HepG2 (cell line): ENCODE results near the gene TAF8. TPM values are rescaled to one million over a fixed set of nuclear protein-coding genes. Genes with fewer than 3 reads are reported as not detected.

Source experiments
- ATAC-seq: fragments of 200-7000 bp; cut with Tn5 transposase; 3 replicates; pipeline ENCODE4 v1.9.1; 2020; ENCODE audit warnings: mild to moderate bottlenecking, moderate library complexity
- BruUV-seq: library from RNA; stranded (reverse); fragments of 400-500 nt; replicated peaks from 2 replicates; lab custom pipeline; 2021; lab: Mats Ljungman, UMichigan
- CTCF ChIA-PET: fragments of 300-600 bp; formaldehyde crosslinking; extraction: SDS; loops from one replicate; lab custom pipeline; 2021; ENCODE audit warnings: low total read pairs, inconsistent platforms, low intra/inter-chr PET ratio; lab: Yijun Ruan, JAX
- POLR2A ChIA-PET: fragments of 350-600 bp; sonication (Branson Sonifier 250); formaldehyde crosslinking; loops from one replicate; lab custom pipeline; 2020; ENCODE audit warnings: antibody characterized with exemption, inconsistent platforms; lab: Yijun Ruan, JAX
- DNase-seq: peaks from one replicate; pipeline ENCODE4 v3.0.0-alpha.2; 2015; ENCODE audit warnings: low spot score
- FAIRE-seq: peaks from 3 replicates; lab custom pipeline; 2011; peaks lifted over from hg19 to GRCh38; lab: Jason Lieb, UNC
- H2AFZ ChIP-seq: one replicate; pipeline ENCODE4 v1.6.1; 2011; ENCODE audit warnings: low read length, inconsistent platforms
- H3K27ac ChIP-seq: fragments of 300-600 bp; 3 replicates; pipeline ENCODE4 v1.8.0; 2011; ENCODE audit warnings: mixed run types, mild to moderate bottlenecking, mixed read lengths, low read length, inconsistent platforms; ENCODE audit not compliant: insufficient read depth; ENCODE audit errors: extremely low read length
- H3K27me3 ChIP-seq, 2 experiments: fragments of 200-600 bp in 1 of 2; 2 replicates in 1 of 2; 3 replicates in 1 of 2; pipeline versions ENCODE4 v1.6.0 to v1.8.0; 2011; ENCODE audit warnings: low read length in 2 of 2, mild to moderate bottlenecking in 2 of 2, moderate library complexity in 2 of 2, inconsistent platforms in 1 of 2; ENCODE audit not compliant: insufficient read depth in 2 of 2, control insufficient read depth in 1 of 2
- H3K36me3 ChIP-seq, 2 experiments: fragments of 200-600 bp in 1 of 2; replicated peaks in 1 of 2; 2 replicates in 1 of 2; 3 replicates in 1 of 2; pipeline versions ENCODE4 v1.5.1 to v1.8.0; 2011; ENCODE audit warnings: low read length in 2 of 2, inconsistent platforms in 1 of 2; ENCODE audit not compliant: insufficient read depth in 2 of 2, control insufficient read depth in 1 of 2
- H3K4me1 ChIP-seq: 2 replicates; pipeline ENCODE4 v1.5.1; 2012; ENCODE audit warnings: low read length, inconsistent platforms; ENCODE audit not compliant: insufficient read depth
- H3K4me2 ChIP-seq: 2 replicates; pipeline ENCODE4 v1.6.0; 2011; ENCODE audit warnings: low read depth, low read length, inconsistent platforms
- H3K4me3 ChIP-seq, 3 experiments: fragments of 200-600 bp in 1 of 3; sonication (generic), shearing (Covaris generic) in 1 of 3; replicated peaks in 1 of 3; 2 replicates each; pipeline ENCODE4 v1.5.1; 2011 to 2016; ENCODE audit warnings: low read length in 3 of 3, inconsistent platforms in 2 of 3, low read depth in 2 of 3, mild to moderate bottlenecking in 2 of 3, control low read depth in 1 of 3, mixed read lengths in 1 of 3; ENCODE audit not compliant: insufficient read depth in 1 of 3
- H3K79me2 ChIP-seq: one replicate; pipeline ENCODE4 v1.6.1; 2011; ENCODE audit warnings: low read length, inconsistent platforms; ENCODE audit not compliant: insufficient read depth
- H3K9ac ChIP-seq: 2 replicates; pipeline ENCODE4 v1.6.0; 2011; ENCODE audit warnings: mild to moderate bottlenecking, low read depth, low read length, inconsistent platforms; ENCODE audit not compliant: insufficient read depth
- H3K9me3 ChIP-seq: 2 replicates; pipeline ENCODE4 v1.5.1; 2012; ENCODE audit warnings: mild to moderate bottlenecking, low read length
- H4K20me1 ChIP-seq: 2 replicates; pipeline ENCODE4 v1.6.0; 2011; ENCODE audit warnings: inconsistent platforms, mild to moderate bottlenecking, low read length, moderate library complexity; ENCODE audit not compliant: insufficient read depth
- ETV6 ChIP-seq: sonication (generic); formaldehyde crosslinking; conservative IDR thresholded peaks from 2 replicates; pipeline ENCODE4 v1.4.0; 2020; ENCODE audit warnings: missing genetic modification reagents
- FOXP1 ChIP-seq, 2 experiments: fragments of 450-650 bp in 1 of 2; IDR thresholded peaks; 2 replicates each; pipeline ENCODE4 v1.6.1; 2017 to 2018; ENCODE audit warnings: antibody characterized with exemption in 1 of 2
- IRF9 ChIP-seq: sonication (generic); formaldehyde crosslinking; IDR thresholded peaks from 2 replicates; pipeline ENCODE4 v1.8.0; 2022; ENCODE audit warnings: missing genetic modification reagents, mild to moderate bottlenecking, borderline replicate concordance
- IRX3 ChIP-seq: sonication (generic); formaldehyde crosslinking; IDR thresholded peaks from 2 replicates; pipeline ENCODE4 v1.8.1; 2023; ENCODE audit warnings: mild to moderate bottlenecking, low read depth, missing genetic modification reagents, borderline replicate concordance
- MAFK ChIP-seq, 2 experiments: IDR thresholded peaks in 1 of 2; conservative IDR thresholded peaks in 1 of 2; 2 replicates each; pipeline ENCODE4 v1.6.1; 2011; ENCODE audit warnings: improper control_type of control experiment in 2 of 2, low read length in 2 of 2
- MYNN ChIP-seq: sonication (generic); formaldehyde crosslinking; IDR thresholded peaks from 2 replicates; pipeline ENCODE4 v1.4.0; 2020; ENCODE audit warnings: mild to moderate bottlenecking, low read depth, missing genetic modification reagents
- NFYB ChIP-seq: sonication (generic); formaldehyde crosslinking; IDR thresholded peaks from 2 replicates; pipeline ENCODE4 v1.4.0; 2020; ENCODE audit warnings: missing genetic modification reagents
- SMYD3 ChIP-seq: sonication (generic); formaldehyde crosslinking; IDR thresholded peaks from 2 replicates; pipeline ENCODE4 v1.8.1; 2023; ENCODE audit warnings: mild to moderate bottlenecking, missing genetic modification reagents
- SP4 ChIP-seq: sonication (generic); formaldehyde crosslinking; IDR thresholded peaks from 2 replicates; pipeline ENCODE4 v1.8.1; 2023; ENCODE audit warnings: mild to moderate bottlenecking, missing genetic modification reagents
- SPEN ChIP-seq: sonication (generic); formaldehyde crosslinking; IDR thresholded peaks from 2 replicates; pipeline ENCODE4 v1.5.1; 2020; ENCODE audit warnings: low read depth, mild to moderate bottlenecking, missing genetic modification reagents
- ZNF234 ChIP-seq: sonication (generic); formaldehyde crosslinking; conservative IDR thresholded peaks from 2 replicates; pipeline ENCODE4 v1.5.1; 2020; ENCODE audit warnings: mild to moderate bottlenecking, missing genetic modification reagents
- ZNF282 ChIP-seq: fragments of 450-650 bp; IDR thresholded peaks from 2 replicates; pipeline ENCODE4 v1.6.1; 2018; ENCODE audit not compliant: partially characterized antibody
- ZNF292 ChIP-seq: sonication (generic); formaldehyde crosslinking; IDR thresholded peaks from 2 replicates; pipeline ENCODE4 v1.8.1; 2022; ENCODE audit warnings: mild to moderate bottlenecking, low read depth, missing genetic modification reagents, borderline replicate concordance
- ZNF562 ChIP-seq: sonication (generic); formaldehyde crosslinking; IDR thresholded peaks from 2 replicates; pipeline ENCODE4 v1.8.0; 2022; ENCODE audit warnings: missing genetic modification reagents, borderline replicate concordance
- ZNF570 ChIP-seq: sonication (generic); formaldehyde crosslinking; IDR thresholded peaks from 2 replicates; pipeline ENCODE4 v1.4.0; 2020; ENCODE audit warnings: mild to moderate bottlenecking, missing genetic modification reagents, borderline replicate concordance
- ZNF713 ChIP-seq: sonication (generic); formaldehyde crosslinking; IDR thresholded peaks from 2 replicates; pipeline ENCODE4 v1.4.0; 2020; ENCODE audit warnings: mild to moderate bottlenecking, missing genetic modification reagents
- ZNF841 ChIP-seq: sonication (generic); formaldehyde crosslinking; IDR thresholded peaks from 2 replicates; pipeline ENCODE4 v1.8.1; 2023; ENCODE audit warnings: missing genetic modification reagents, borderline replicate concordance
- WGBS: methylation state at CpG from one replicate; pipeline ENCODE4 v1.1.6; 2017; ENCODE audit warnings: low lambda C conversion rate; 5-methylcytosine and 5-hydroxymethylcytosine counted together
- in situ Hi-C: cut with HindIII; loops from 2 replicates; pipeline ENCODE4 v1.10.0; 2017; ENCODE audit warnings: low pct_unique_long_range_greater_than_20kb; ENCODE audit not compliant: extremely low pct_ligation_motif_present
- intact Hi-C: fragments of 100-400 bp; cut with micrococcal nuclease; formaldehyde crosslinking; loops from one replicate; pipeline ENCODE4 v1.10.0; 2022; ENCODE audit not compliant: unreplicated experiment
- polyA plus RNA-seq, 8 experiments: library from polyadenylated mRNA; depleted of rRNA in 3 of 8; stranded (reverse) in 7 of 8; unstranded in 1 of 8; fragments of >200 nt; fragmentation: Illumina TruSeq in 4 of 8; extraction: Trizol in 4 of 8; gene quantifications; 2 replicates each; pipeline versions ENCODE4 v1.2.1 to v1.2.3, GENCODE V29; 2011 to 2016; ENCODE audit warnings: low read depth in 4 of 8, missing spikeins in 1 of 8, mixed read lengths in 1 of 8; ENCODE audit not compliant: insufficient read depth in 1 of 8
- total RNA-seq, 5 experiments: library from RNA; depleted of rRNA; stranded (reverse); fragments of >200 nt; fragmentation: Illumina TruSeq; extraction: Trizol; gene quantifications; 2 replicates each; pipeline ENCODE4 v1.2.3, GENCODE V29; 2016; ENCODE audit warnings: low read depth in 1 of 5
- TF ChIP-seq, protein P1 (sequence below): IDR thresholded peaks from 2 replicates; pipeline ENCODE4 v1.6.1; 2016; ENCODE audit warnings: missing compliant biosample characterization, missing genetic modification reagents, borderline replicate concordance

The TAF8 gene
- total and polyA plus RNA-seq, 2 of the 13 experiments (the other 11 are each of a cell fraction or from before 2014, with no cell fraction given), result 25.2 to 25.8 TPM

DNA sequence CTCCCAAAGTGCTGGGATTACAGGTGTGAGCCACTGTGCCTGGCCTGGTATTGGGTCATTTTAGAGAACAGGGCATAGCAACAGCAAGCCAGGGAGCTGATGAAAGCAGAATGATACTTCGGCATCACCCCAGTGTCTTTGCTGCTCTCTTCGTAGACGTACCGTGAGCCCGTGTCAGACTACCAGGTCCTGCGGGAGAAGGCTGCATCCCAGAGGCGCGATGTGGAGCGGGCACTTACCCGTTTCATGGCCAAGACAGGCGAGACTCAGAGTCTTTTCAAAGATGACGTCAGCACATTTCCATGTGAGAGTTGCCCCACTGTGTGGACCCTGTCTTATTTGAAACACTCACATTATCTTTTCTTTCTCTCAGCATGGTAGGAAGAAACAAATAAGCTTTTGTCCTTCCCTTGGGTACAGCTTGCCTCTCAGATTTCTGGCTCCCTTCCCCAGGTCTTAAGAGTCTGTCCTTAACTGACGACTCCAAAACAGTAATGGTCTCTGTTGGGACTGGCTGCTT, 15.9 kb downstream of the TAF8 start:
- Histone ChIP-seq H3K4me3 (no peak overlapping the region), H3K9me3 (no peaks in the 10 kb centered on the region), H3K4me2 (no peak overlapping the region), H3K27me3 (no peaks in the 10 kb centered on the region), H3K4me1 (no peaks in the 10 kb centered on the region), H2AFZ (no peak overlapping the region), H4K20me1 (no peaks in the 10 kb centered on the region)
- ChIA-PET POLR2A (interaction anchor here (0.9 to 1.9 kb wide), 2 partner anchors 14 to 16 kb away, joined by 3 to 12 read pairs; partner anchors contain the start of gene TAF8), CTCF (no interaction called here)
- no TSS peak for BruUV-seq
- in situ Hi-C loops, result no loop called here
- WGBS, result 99% methylated on average over 13 of the region's 13 CpGs
- ATAC-seq, result no peak
- intact Hi-C loops, result no loop called here
- TF ChIP-seq MAFK (conservative IDR thresholded peaks at IDR 0.05 in 1 of 2, IDR thresholded peaks at IDR 0.05 in 1 of 2; ENCODE audit: low read length in 2 of 2) (peak; percentile 23 to 25; a peak in 2 of 4 replicates), FOXP1 (IDR thresholded peaks at IDR 0.05) (no peak), FOXP1 (CRISPR knock-in tag; IDR thresholded peaks at IDR 0.05) (no peak), ZNF234 (CRISPR knock-in tag) (no peak), ZNF562 (no peak), SMYD3 (CRISPR knock-in tag) (no peak), ZNF292 (CRISPR knock-in tag) (no peak)
- TF ChIP-seq, all 625 proteins: peak for 1
- peaks cover 39 to 74% of the 10 kb centered on the region in 2 experiments for H3K36me3 ChIP-seq
- H3K27ac ChIP-seq, result no peak overlapping the region
- DNase-seq (no peak), FAIRE-seq (no peak)
- no peak overlapping the region for H3K9ac ChIP-seq
- H3K79me2 ChIP-seq, result no peaks in the 10 kb centered on the region

GRCh38 chr6:42068173-42068572, 17.8 kb downstream of the TAF8 start:
- FAIRE-seq (no peak), DNase-seq (no peak), ATAC-seq (no peak)
- POLR2A ChIA-PET, result no interaction called here
- Histone ChIP-seq H3K36me3 (peaks cover 34 to 78% of the 10 kb centered on the region in 2 experiments), H3K79me2 (no peaks in the 10 kb centered on the region), H2AFZ (no peak overlapping the region), H4K20me1 (no peaks in the 10 kb centered on the region), H3K27me3 (no peaks in the 10 kb centered on the region), H3K4me3 (no peak overlapping the region), H3K9me3 (no peaks in the 10 kb centered on the region), H3K9ac (no peak overlapping the region), H3K27ac (no peak overlapping the region), H3K4me1 (no peaks in the 10 kb centered on the region), H3K4me2 (no peak overlapping the region)
- CTCF ChIA-PET, result no interaction called here
- in situ Hi-C loops, result no loop called here
- no TSS peak for BruUV-seq
- intact Hi-C loops, result no loop called here
- WGBS, result 93% methylated on average over 7 of the region's 7 CpGs
- TF ChIP-seq, protein P1, sequence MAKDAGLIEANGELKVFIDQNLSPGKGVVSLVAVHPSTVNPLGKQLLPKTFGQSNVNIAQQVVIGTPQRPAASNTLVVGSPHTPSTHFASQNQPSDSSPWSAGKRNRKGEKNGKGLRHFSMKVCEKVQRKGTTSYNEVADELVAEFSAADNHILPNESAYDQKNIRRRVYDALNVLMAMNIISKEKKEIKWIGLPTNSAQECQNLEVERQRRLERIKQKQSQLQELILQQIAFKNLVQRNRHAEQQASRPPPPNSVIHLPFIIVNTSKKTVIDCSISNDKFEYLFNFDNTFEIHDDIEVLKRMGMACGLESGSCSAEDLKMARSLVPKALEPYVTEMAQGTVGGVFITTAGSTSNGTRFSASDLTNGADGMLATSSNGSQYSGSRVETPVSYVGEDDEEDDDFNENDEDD (CRISPR knock-in tag), result no peak
- TF ChIP-seq ZNF282, result no peak
- TF ChIP-seq ZNF713 (CRISPR knock-in tag), result no peak
- TF ChIP-seq SP4 (CRISPR knock-in tag), result no peak
- TF ChIP-seq SPEN (CRISPR knock-in tag), result no peak
- no peak for TF ChIP-seq ZNF841 (CRISPR knock-in tag)
- TF ChIP-seq IRF9 (CRISPR knock-in tag), result no peak
- no peak for TF ChIP-seq ZNF570 (CRISPR knock-in tag)
- TF ChIP-seq IRX3 (CRISPR knock-in tag), result no peak
- TF ChIP-seq ETV6, result no peak
- no peak for TF ChIP-seq MYNN (CRISPR knock-in tag)
- no peak for TF ChIP-seq NFYB
